DOHH2 (cell line): Measurements from ENCODE around the gene AIG1.

Experiments
- H3F3A ChIP-seq: fragments of 200-600 bp; sonication (generic), shearing (Covaris generic); 2 replicates; pipeline ENCODE4 v1.6.0; 2016; ENCODE audit warnings: antibody characterized with exemption, mild to moderate bottlenecking; ENCODE audit not compliant: control insufficient read depth, insufficient read depth
- H3K27ac ChIP-seq: fragments of 200-600 bp; sonication (generic); 2 replicates; pipeline ENCODE4 v1.5.1; 2014; ENCODE audit warnings: low read depth, mild to moderate bottlenecking, low read length, moderate library complexity
- H3K27me3 ChIP-seq: fragments of 200-600 bp; sonication (generic); 2 replicates; pipeline ENCODE4 v1.6.1; 2014; ENCODE audit warnings: mild to moderate bottlenecking, low read length, mixed read lengths; ENCODE audit not compliant: control insufficient read depth
- H3K36me3 ChIP-seq: fragments of 200-600 bp; sonication (generic); 2 replicates; pipeline ENCODE4 v1.6.1; 2014; ENCODE audit warnings: mild to moderate bottlenecking, low read length, moderate library complexity, mixed read lengths; ENCODE audit not compliant: control insufficient read depth
- H3K4me1 ChIP-seq: fragments of 200-600 bp; sonication (generic); 2 replicates; pipeline ENCODE4 v1.6.1; 2014; ENCODE audit warnings: mild to moderate bottlenecking, low read length, mixed read lengths; ENCODE audit not compliant: control insufficient read depth
- H3K4me2 ChIP-seq: fragments of 200-600 bp; sonication (generic); 2 replicates; pipeline ENCODE4 v1.6.0; 2014; ENCODE audit warnings: mild to moderate bottlenecking, low read length, moderate library complexity
- H3K4me3 ChIP-seq: fragments of 200-600 bp; sonication (generic); 2 replicates; pipeline ENCODE4 v1.5.1; 2014; ENCODE audit warnings: mild to moderate bottlenecking, low read length, mixed read lengths
- H3K79me2 ChIP-seq: fragments of 200-600 bp; sonication (generic); 2 replicates; pipeline ENCODE4 v1.6.1; 2014; ENCODE audit warnings: mild to moderate bottlenecking, low read length, mixed read lengths; ENCODE audit not compliant: control insufficient read depth
- H3K9me2 ChIP-seq: fragments of 200-600 bp; sonication (generic); replicated peaks from 2 replicates; pipeline ENCODE4 v1.6.1; 2014; ENCODE audit warnings: mild to moderate bottlenecking, low read length, mixed read lengths; ENCODE audit not compliant: control insufficient read depth
- H3K9me3 ChIP-seq: fragments of 200-600 bp; sonication (generic); 2 replicates; pipeline ENCODE4 v1.6.1; 2014; ENCODE audit warnings: antibody characterized with exemption, low read length, mixed read lengths; ENCODE audit not compliant: control insufficient read depth, insufficient read depth
- H4K20me1 ChIP-seq: fragments of 200-600 bp; sonication (generic); 2 replicates; pipeline ENCODE4 v1.6.0; 2014; ENCODE audit warnings: low read depth, mild to moderate bottlenecking, antibody characterized with exemption, low read length, moderate library complexity; ENCODE audit not compliant: control insufficient read depth, insufficient read depth
- CTCF ChIP-seq: fragments of 200-600 bp; sonication (generic); IDR thresholded peaks from one replicate; pipeline ENCODE4 v1.5.1; 2014; ENCODE audit warnings: antibody characterized with exemption, mild to moderate bottlenecking, low read depth, low read length; ENCODE audit not compliant: poor library complexity, severe bottlenecking
- EZH2phosphoT487 ChIP-seq: fragments of 200-600 bp; sonication (generic); IDR thresholded peaks from 2 replicates; pipeline ENCODE4 v1.6.1; 2017; ENCODE audit warnings: borderline replicate concordance, mild to moderate bottlenecking, antibody characterized with exemption, low read length, moderate library complexity, mixed read lengths

AIG1 gene

GRCh38 chr6:143103916-143104315 lies 43.2 kb downstream of the AIG1 start:
- Histone ChIP-seq H3F3A (no peaks in the 10 kb centered on the region), H3K27me3 (no peaks in the 10 kb centered on the region), H3K9me2 (no peaks in the 10 kb centered on the region), H3K79me2 (no peaks in the 10 kb centered on the region), H3K4me3 (no peak overlapping the region), H4K20me1 (no peaks in the 10 kb centered on the region), H3K9me3 (no peaks in the 10 kb centered on the region), H3K4me1 (peaks cover 10% of the 10 kb centered on the region), H3K36me3 (no peaks in the 10 kb centered on the region), H3K27ac (no peak overlapping the region), H3K4me2 (no peak overlapping the region)
- TF ChIP-seq EZH2phosphoT487 (no peak), CTCF (no peak)

GRCh38 chr6:143107440-143107839 lies 46.8 kb downstream of the AIG1 start:
- H3F3A ChIP-seq: no peaks in the 10 kb centered on the region
- H3K9me2 ChIP-seq: no peaks in the 10 kb centered on the region
- no peak for TF ChIP-seq CTCF
- no peak for TF ChIP-seq EZH2phosphoT487
- no peaks in the 10 kb centered on the region for H3K27me3 ChIP-seq
- H3K79me2 ChIP-seq: no peaks in the 10 kb centered on the region
- no peak overlapping the region for H3K27ac ChIP-seq
- H3K9me3 ChIP-seq: no peaks in the 10 kb centered on the region
- no peaks in the 10 kb centered on the region for H3K4me1 ChIP-seq
- no peak overlapping the region for H3K4me3 ChIP-seq
- no peaks in the 10 kb centered on the region for H3K36me3 ChIP-seq
- H4K20me1 ChIP-seq: no peaks in the 10 kb centered on the region
- no peak overlapping the region for H3K4me2 ChIP-seq

- H3K27ac ChIP-seq: no peak overlapping the region
- H3K27me3 ChIP-seq: no peaks in the 10 kb centered on the region
- no peaks in the 10 kb centered on the region for H3K4me1 ChIP-seq
- no peaks in the 10 kb centered on the region for H3K9me2 ChIP-seq
- no peaks in the 10 kb centered on the region for H3K36me3 ChIP-seq
- H3K79me2 ChIP-seq: no peaks in the 10 kb centered on the region
- H3K9me3 ChIP-seq: no peaks in the 10 kb centered on the region
- no peaks in the 10 kb centered on the region for H4K20me1 ChIP-seq
- H3K4me2 ChIP-seq: no peak overlapping the region
- no peak overlapping the region for H3K4me3 ChIP-seq
- H3F3A ChIP-seq: no peaks in the 10 kb centered on the region
- no peak for TF ChIP-seq EZH2phosphoT487
- no peak for TF ChIP-seq CTCF
These were observed 47.4 kb downstream of the AIG1 start for GRCh38 chr6:143107911-143108761.
